PC-9 (cell line): ENCODE data around the gene BBS9. TPM values are rescaled to one million over a fixed set of nuclear protein-coding genes. Genes with fewer than 3 reads are reported as not detected.

Experiments used
- BruUV-seq: library from RNA; stranded (reverse); fragments of 400-500 nt; replicated peaks from 2 replicates; lab custom pipeline; 2021; lab: Mats Ljungman, UMichigan
- CTCF ChIA-PET: fragments of 300-600 bp; sonication (Branson Sonifier 250); formaldehyde crosslinking; loops from one replicate; lab custom pipeline; 2022; ENCODE audit warnings: antibody characterized with exemption; lab: Charles Lee
- POLR2A ChIA-PET: fragments of 300-600 bp; sonication (Branson Sonifier 250); formaldehyde crosslinking; loops from one replicate; lab custom pipeline; 2022; ENCODE audit warnings: antibody characterized with exemption; ENCODE audit not compliant: unreplicated experiment; lab: Charles Lee
- DNase-seq, 2 experiments: peaks; one replicate each; pipeline versions ENCODE4 v3.0.0 to v3.0.0-alpha.2; 2015 to 2022; ENCODE audit warnings: mixed read lengths in 1 of 2
- H2AFZ ChIP-seq: fragments of 200-600 bp; sonication (generic); 2 replicates; pipeline ENCODE4 v1.8.1; 2017; ENCODE audit warnings: antibody characterized with exemption
- H3F3A ChIP-seq: fragments of 200-600 bp; sonication (generic); 2 replicates; pipeline ENCODE4 v1.8.1; 2017; ENCODE audit warnings: antibody characterized with exemption, mild to moderate bottlenecking, low read depth; ENCODE audit not compliant: insufficient read depth
- H3K27ac ChIP-seq: fragments of 200-600 bp; sonication (generic); 2 replicates; pipeline ENCODE4 v1.6.1; 2016; ENCODE audit warnings: mixed run types
- H3K27me3 ChIP-seq: fragments of 200-600 bp; sonication (generic); 2 replicates; pipeline ENCODE4 v1.6.1; 2016; ENCODE audit warnings: low read depth, mixed run types; ENCODE audit not compliant: insufficient read depth
- H3K36me3 ChIP-seq: fragments of 200-600 bp; sonication (generic); 2 replicates; pipeline ENCODE4 v1.6.1; 2016; ENCODE audit warnings: low read depth, mixed run types
- H3K4me1 ChIP-seq: fragments of 200-600 bp; sonication (generic); replicated peaks from 2 replicates; pipeline ENCODE4 v1.6.1; 2016; ENCODE audit warnings: mixed run types; ENCODE audit not compliant: insufficient read depth
- H3K4me2 ChIP-seq: fragments of 200-600 bp; sonication (generic); 2 replicates; pipeline ENCODE4 v1.6.1; 2017; ENCODE audit warnings: mixed run types
- H3K4me3 ChIP-seq: fragments of 200-600 bp; sonication (generic); 2 replicates; pipeline ENCODE4 v1.6.1; 2016; ENCODE audit warnings: mixed run types
- H3K79me2 ChIP-seq: fragments of 200-600 bp; sonication (generic); 2 replicates; pipeline ENCODE4 v1.6.1; 2017; ENCODE audit warnings: low read depth, mixed run types
- H3K9me2 ChIP-seq: fragments of 200-600 bp; sonication (generic); 2 replicates; pipeline ENCODE4 v1.8.1; 2017; ENCODE audit warnings: mild to moderate bottlenecking; ENCODE audit not compliant: insufficient read depth
- H3K9me3 ChIP-seq: fragments of 200-600 bp; sonication (generic); 2 replicates; pipeline ENCODE4 v1.8.1; 2016; ENCODE audit warnings: low read depth; ENCODE audit not compliant: insufficient read depth
- H4K20me1 ChIP-seq: fragments of 200-600 bp; sonication (generic); 2 replicates; pipeline ENCODE4 v1.8.1; 2017; ENCODE audit not compliant: insufficient read depth
- CTCF ChIP-seq: fragments of 200-600 bp; sonication (generic); conservative IDR thresholded peaks from 2 replicates; pipeline ENCODE4 v1.6.1; 2017; ENCODE audit warnings: mixed run types, antibody characterized with exemption, mild to moderate bottlenecking, moderate library complexity
- EZH2 ChIP-seq: fragments of 200-600 bp; sonication (generic); IDR thresholded peaks from 2 replicates; pipeline ENCODE4 v1.8.0; 2017; ENCODE audit warnings: antibody characterized with exemption, low read depth
- intact Hi-C: fragments of 100-400 bp; cut with micrococcal nuclease; formaldehyde crosslinking; loops from one replicate; pipeline ENCODE4 v1.10.0; 2022; ENCODE audit not compliant: unreplicated experiment
- total RNA-seq: library from RNA; stranded (reverse); gene quantifications from 2 replicates; pipeline ENCODE4 v1.2.3, GENCODE V29; 2021

BBS9 gene
- total RNA-seq, 1 experiment from 2014 or later, result 12.4 TPM

GRCh38 chr7:33559324-33559710 lies 430.0 kb downstream of the BBS9 start:
- no peaks in the 10 kb centered on the region for H3K36me3 ChIP-seq
- TF ChIP-seq CTCF (no peak), EZH2 (no peak)
- no peak overlapping the region for H3K27ac ChIP-seq
- no peak overlapping the region for H3K4me3 ChIP-seq
- no peaks in the 10 kb centered on the region for H3K79me2 ChIP-seq
- DNase-seq, result no peak
- H2AFZ ChIP-seq, result no peak overlapping the region
- no peaks in the 10 kb centered on the region for H3K4me1 ChIP-seq
- intact Hi-C loops, result no loop called here
- H3K9me3 ChIP-seq, result peaks cover 1% of the 10 kb centered on the region; the same call in 1 of the 2 replicates
- BruUV-seq, result no TSS peak
- H3K27me3 ChIP-seq, result no peaks in the 10 kb centered on the region
- ChIA-PET POLR2A (no interaction called here), CTCF (no interaction called here)
- H3F3A ChIP-seq, result no peaks in the 10 kb centered on the region
- no peak overlapping the region for H3K4me2 ChIP-seq
- H3K9me2 ChIP-seq, result no peaks in the 10 kb centered on the region
- H4K20me1 ChIP-seq, result no peaks in the 10 kb centered on the region

GRCh38 chr7:33562996-33563395 lies 433.6 kb downstream of the BBS9 start:
- H3K9me3 ChIP-seq, result peaks cover 5% of the 10 kb centered on the region; the same call in 1 of the 2 replicates
- H3K79me2 ChIP-seq, result no peaks in the 10 kb centered on the region
- ChIA-PET POLR2A (no interaction called here), CTCF (no interaction called here)
- no peaks in the 10 kb centered on the region for H3K9me2 ChIP-seq
- no peak overlapping the region for H3K4me2 ChIP-seq
- no peaks in the 10 kb centered on the region for H3K36me3 ChIP-seq
- intact Hi-C loops, result no loop called here
- H4K20me1 ChIP-seq, result no peaks in the 10 kb centered on the region
- TF ChIP-seq CTCF, result no peak
- no peak for TF ChIP-seq EZH2
- no peaks in the 10 kb centered on the region for H3K27me3 ChIP-seq
- no peak overlapping the region for H2AFZ ChIP-seq
- no peaks in the 10 kb centered on the region for H3F3A ChIP-seq
- no TSS peak for BruUV-seq
- no peak overlapping the region for H3K27ac ChIP-seq
- H3K4me1 ChIP-seq, result no peaks in the 10 kb centered on the region
- no peak for DNase-seq
- H3K4me3 ChIP-seq, result no peak overlapping the region

- H3K9me2 ChIP-seq, result no peaks in the 10 kb centered on the region
- no peak for TF ChIP-seq EZH2
- TF ChIP-seq CTCF, result no peak
- H3K4me2 ChIP-seq, result no peak overlapping the region
- CTCF ChIA-PET, result no interaction called here
- intact Hi-C loops, result no loop called here
- no TSS peak for BruUV-seq
- H3K27ac ChIP-seq, result no peak overlapping the region
- no peak overlapping the region for H2AFZ ChIP-seq
- H3K79me2 ChIP-seq, result no peaks in the 10 kb centered on the region
- no peaks in the 10 kb centered on the region for H3K36me3 ChIP-seq
- no peaks in the 10 kb centered on the region for H3K27me3 ChIP-seq
- H3K4me1 ChIP-seq, result no peaks in the 10 kb centered on the region
- H3K9me3 ChIP-seq, result peaks cover 5% of the 10 kb centered on the region; the same call in 1 of the 2 replicates
- DNase-seq, result no peak
- H3K4me3 ChIP-seq, result no peak overlapping the region
- no peaks in the 10 kb centered on the region for H4K20me1 ChIP-seq
- POLR2A ChIA-PET, result no interaction called here
- no peaks in the 10 kb centered on the region for H3F3A ChIP-seq
These were observed 434.3 kb downstream of the BBS9 start for GRCh38 chr7:33563651-33564050.
